Measurements from ENCODE around the gene PYGL. TPM values are rescaled to one million over a fixed set of nuclear protein-coding genes. Genes with fewer than 3 reads are reported as not detected.

Gene PYGL
- total RNA-seq, 1 experiment from 2014 or later: 23.0 TPM

DNA sequence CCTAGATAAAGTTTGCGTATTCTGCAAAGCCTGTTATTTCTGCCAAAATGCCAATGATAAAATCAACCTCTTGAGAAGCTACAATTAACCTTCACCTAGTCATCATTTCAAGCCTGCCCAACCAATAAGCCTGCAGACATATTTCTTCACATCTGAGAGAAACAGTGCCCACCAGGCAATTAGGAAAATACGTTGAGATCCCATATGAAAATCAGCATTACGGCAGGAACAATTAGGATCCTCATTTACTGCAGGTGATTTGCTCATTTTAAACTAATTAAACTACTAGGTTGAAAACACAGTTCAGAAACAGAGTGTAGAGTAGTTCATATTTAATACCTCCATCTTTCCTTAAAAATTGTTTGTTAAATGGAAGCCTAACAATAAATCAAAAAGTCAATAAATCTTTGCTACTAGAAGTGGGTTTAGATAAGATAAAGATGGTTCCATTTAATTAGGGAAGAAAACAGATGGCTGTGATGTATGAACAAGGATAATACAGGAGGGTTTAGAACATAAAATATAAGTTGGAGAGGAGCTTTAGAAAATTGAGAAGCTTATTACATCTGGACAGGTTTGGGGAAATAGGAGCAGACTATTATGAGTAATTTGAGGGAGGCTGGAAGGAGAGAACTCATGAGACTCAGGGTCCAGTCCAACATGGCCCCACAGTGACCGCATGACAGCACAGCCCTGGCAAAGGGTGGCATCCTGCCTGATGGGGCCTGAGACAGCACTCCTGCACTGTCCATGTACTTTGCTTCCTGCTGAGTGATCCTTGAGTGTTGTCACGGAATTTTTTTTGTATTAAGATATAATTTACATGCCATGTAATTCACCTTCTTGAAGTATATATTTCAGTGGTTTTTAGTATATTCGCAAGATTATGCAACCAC, 26.9 kb upstream of the PYGL start:
- no peak for DNase-seq (ENCODE audit: low read depth, low spot score)
- Histone ChIP-seq H3K4me3 (ENCODE audit: low read depth in 2 of 2, low read length in 2 of 2) (no peak overlapping the region), H3K4me1 (ENCODE audit: control insufficient read depth, insufficient read depth, low read length) (no peaks in the 10 kb centered on the region), H3K36me3 (ENCODE audit: control insufficient read depth, insufficient read depth, low read length) (no peaks in the 10 kb centered on the region), H3K9me3 (ENCODE audit: control insufficient read depth, insufficient read depth, low read depth, low read length) (no peaks in the 10 kb centered on the region), H3K27me3 (ENCODE audit: control insufficient read depth, insufficient read depth, low read length) (no peaks in the 10 kb centered on the region), H3K27ac (ENCODE audit: low read length) (no peak overlapping the region)
- ChIA-PET CTCF (no interaction called here), POLR2A (no interaction called here)
- ATAC-seq: no peak
- in situ Hi-C loops (cut with HindIII; ENCODE audit: low pct_unique_long_range_greater_than_20kb, low sequenced_read_pairs) (no loop called here), intact Hi-C loops (cut with micrococcal nuclease; ENCODE audit: unreplicated experiment) (no loop called here)
- TF ChIP-seq SIN3A (IDR thresholded peaks at IDR 0.05; ENCODE audit: borderline replicate concordance, insufficient read depth, low read depth, low read length): no peak
- TF ChIP-seq, protein P1, sequence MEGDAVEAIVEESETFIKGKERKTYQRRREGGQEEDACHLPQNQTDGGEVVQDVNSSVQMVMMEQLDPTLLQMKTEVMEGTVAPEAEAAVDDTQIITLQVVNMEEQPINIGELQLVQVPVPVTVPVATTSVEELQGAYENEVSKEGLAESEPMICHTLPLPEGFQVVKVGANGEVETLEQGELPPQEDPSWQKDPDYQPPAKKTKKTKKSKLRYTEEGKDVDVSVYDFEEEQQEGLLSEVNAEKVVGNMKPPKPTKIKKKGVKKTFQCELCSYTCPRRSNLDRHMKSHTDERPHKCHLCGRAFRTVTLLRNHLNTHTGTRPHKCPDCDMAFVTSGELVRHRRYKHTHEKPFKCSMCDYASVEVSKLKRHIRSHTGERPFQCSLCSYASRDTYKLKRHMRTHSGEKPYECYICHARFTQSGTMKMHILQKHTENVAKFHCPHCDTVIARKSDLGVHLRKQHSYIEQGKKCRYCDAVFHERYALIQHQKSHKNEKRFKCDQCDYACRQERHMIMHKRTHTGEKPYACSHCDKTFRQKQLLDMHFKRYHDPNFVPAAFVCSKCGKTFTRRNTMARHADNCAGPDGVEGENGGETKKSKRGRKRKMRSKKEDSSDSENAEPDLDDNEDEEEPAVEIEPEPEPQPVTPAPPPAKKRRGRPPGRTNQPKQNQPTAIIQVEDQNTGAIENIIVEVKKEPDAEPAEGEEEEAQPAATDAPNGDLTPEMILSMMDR (IDR thresholded peaks at IDR 0.05): no peak
- TF ChIP-seq POLR2AphosphoS5 (IDR thresholded peaks at IDR 0.05; ENCODE audit: low read depth, low read length): no peak
- TF ChIP-seq TCF7L2 (IDR thresholded peaks at IDR 0.05; ENCODE audit: low read depth, low read length): no peak
- TF ChIP-seq, protein P2, sequence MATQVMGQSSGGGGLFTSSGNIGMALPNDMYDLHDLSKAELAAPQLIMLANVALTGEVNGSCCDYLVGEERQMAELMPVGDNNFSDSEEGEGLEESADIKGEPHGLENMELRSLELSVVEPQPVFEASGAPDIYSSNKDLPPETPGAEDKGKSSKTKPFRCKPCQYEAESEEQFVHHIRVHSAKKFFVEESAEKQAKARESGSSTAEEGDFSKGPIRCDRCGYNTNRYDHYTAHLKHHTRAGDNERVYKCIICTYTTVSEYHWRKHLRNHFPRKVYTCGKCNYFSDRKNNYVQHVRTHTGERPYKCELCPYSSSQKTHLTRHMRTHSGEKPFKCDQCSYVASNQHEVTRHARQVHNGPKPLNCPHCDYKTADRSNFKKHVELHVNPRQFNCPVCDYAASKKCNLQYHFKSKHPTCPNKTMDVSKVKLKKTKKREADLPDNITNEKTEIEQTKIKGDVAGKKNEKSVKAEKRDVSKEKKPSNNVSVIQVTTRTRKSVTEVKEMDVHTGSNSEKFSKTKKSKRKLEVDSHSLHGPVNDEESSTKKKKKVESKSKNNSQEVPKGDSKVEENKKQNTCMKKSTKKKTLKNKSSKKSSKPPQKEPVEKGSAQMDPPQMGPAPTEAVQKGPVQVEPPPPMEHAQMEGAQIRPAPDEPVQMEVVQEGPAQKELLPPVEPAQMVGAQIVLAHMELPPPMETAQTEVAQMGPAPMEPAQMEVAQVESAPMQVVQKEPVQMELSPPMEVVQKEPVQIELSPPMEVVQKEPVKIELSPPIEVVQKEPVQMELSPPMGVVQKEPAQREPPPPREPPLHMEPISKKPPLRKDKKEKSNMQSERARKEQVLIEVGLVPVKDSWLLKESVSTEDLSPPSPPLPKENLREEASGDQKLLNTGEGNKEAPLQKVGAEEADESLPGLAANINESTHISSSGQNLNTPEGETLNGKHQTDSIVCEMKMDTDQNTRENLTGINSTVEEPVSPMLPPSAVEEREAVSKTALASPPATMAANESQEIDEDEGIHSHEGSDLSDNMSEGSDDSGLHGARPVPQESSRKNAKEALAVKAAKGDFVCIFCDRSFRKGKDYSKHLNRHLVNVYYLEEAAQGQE (IDR thresholded peaks at IDR 0.05; ENCODE audit: insufficient read depth in 1 of 2, low read depth in 2 of 2, low read length in 1 of 2): no peak
- BruUV-seq (replicated peaks): no TSS peak

DNA sequence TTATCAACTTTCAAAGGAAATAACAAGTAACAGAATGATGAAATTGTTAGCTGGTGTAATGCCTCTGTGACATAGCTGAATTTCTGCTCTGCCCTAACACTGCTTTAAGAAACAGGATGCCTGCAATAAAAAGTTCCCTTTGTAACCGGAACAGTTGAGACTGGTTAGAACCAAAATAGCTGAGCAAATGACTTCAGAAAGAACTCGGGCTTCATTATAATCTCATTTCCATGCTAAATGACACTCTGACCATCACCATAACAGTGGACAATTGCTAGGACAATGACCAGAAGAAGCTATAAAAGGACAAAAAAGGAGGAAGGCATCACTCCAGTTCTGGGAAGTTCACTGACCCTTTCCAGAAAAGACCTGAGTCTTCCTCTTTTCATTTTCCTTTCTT, 23.5 kb upstream of the PYGL start:
- Histone ChIP-seq H3K4me3 (ENCODE audit: low read depth in 2 of 2, low read length in 2 of 2) (no peak overlapping the region), H3K27ac (ENCODE audit: low read length) (no peak overlapping the region), H3K9me3 (ENCODE audit: control insufficient read depth, insufficient read depth, low read depth, low read length) (no peaks in the 10 kb centered on the region), H3K36me3 (ENCODE audit: control insufficient read depth, insufficient read depth, low read length) (no peaks in the 10 kb centered on the region), H3K27me3 (ENCODE audit: control insufficient read depth, insufficient read depth, low read length) (no peaks in the 10 kb centered on the region), H3K4me1 (ENCODE audit: control insufficient read depth, insufficient read depth, low read length) (peaks cover 5% of the 10 kb centered on the region)
- BruUV-seq (replicated peaks): no TSS peak
- intact Hi-C loops (cut with micrococcal nuclease; ENCODE audit: unreplicated experiment) (no loop called here), in situ Hi-C loops (cut with HindIII; ENCODE audit: low pct_unique_long_range_greater_than_20kb, low sequenced_read_pairs) (no loop called here)
- ChIA-PET CTCF (no interaction called here), POLR2A (no interaction called here)
- ATAC-seq (no peak), DNase-seq (ENCODE audit: low read depth, low spot score) (no peak)
- no peak for TF ChIP-seq POLR2AphosphoS5 (IDR thresholded peaks at IDR 0.05; ENCODE audit: low read depth, low read length)
- no peak for TF ChIP-seq SIN3A (IDR thresholded peaks at IDR 0.05; ENCODE audit: borderline replicate concordance, insufficient read depth, low read depth, low read length)
- TF ChIP-seq, protein P1 (IDR thresholded peaks at IDR 0.05): no peak
- no peak for TF ChIP-seq TCF7L2 (IDR thresholded peaks at IDR 0.05; ENCODE audit: low read depth, low read length)
- TF ChIP-seq, protein P2 (IDR thresholded peaks at IDR 0.05; ENCODE audit: insufficient read depth in 1 of 2, low read depth in 2 of 2, low read length in 1 of 2): no peak
